Mammary epithelial cell (primary cell): ENCODE measurements around the gene CLCA1.

Experiments
- CTCF ChIP-seq, 2 donors: IDR thresholded peaks in 1 of 2; conservative IDR thresholded peaks in 1 of 2; 2 replicates each; pipeline ENCODE4 v1.5.1; 2011 to 2012; ENCODE audit warnings: inconsistent platforms in 2 of 2, low read length in 2 of 2, mild to moderate bottlenecking in 2 of 2, control low read depth in 1 of 2, low read depth in 1 of 2; ENCODE audit not compliant: insufficient read depth in 1 of 2; ENCODE audit errors: extremely low read depth in 1 of 2
- EZH2 ChIP-seq: IDR thresholded peaks from 2 replicates; pipeline ENCODE4 v1.6.1; 2012; ENCODE audit warnings: low read length, inconsistent platforms, borderline replicate concordance

GRCh38 chr1:86421601-86422280 is 47.0 kb upstream of the CLCA1 start:
- TF ChIP-seq CTCF (conservative IDR thresholded peaks at IDR 0.05 in 1 of 2, IDR thresholded peaks at IDR 0.05 in 1 of 2; ENCODE audit: extremely low read depth in 1 of 2, insufficient read depth in 1 of 2, low read depth in 1 of 2, low read length in 2 of 2) = no peak
- no peak for TF ChIP-seq EZH2
